H1 (cell line): ENCODE data around the gene NRM. TPM values are rescaled to one million over a fixed set of nuclear protein-coding genes. Genes with fewer than 3 reads are reported as not detected.

Source experiments
- CHD1 ChIP-seq: IDR thresholded peaks from 2 replicates; pipeline ENCODE4 v1.6.1; 2012; ENCODE audit warnings: low read depth, low read length, improper control_type of control experiment
- EP300 ChIP-seq, 2 experiments: IDR thresholded peaks; 1 replicate in 1 of 2; 2 replicates in 1 of 2; pipeline ENCODE4 v1.6.1; 2011 to 2012; ENCODE audit warnings: low read depth in 2 of 2, low read length in 2 of 2, mild to moderate bottlenecking in 2 of 2, borderline replicate concordance in 1 of 2, inconsistent platforms in 1 of 2, moderate library complexity in 1 of 2
- KDM4A ChIP-seq: IDR thresholded peaks from one replicate; pipeline ENCODE4 v1.7.1; 2012; ENCODE audit warnings: low read depth, mild to moderate bottlenecking, moderate library complexity, low read length, inconsistent platforms; ENCODE audit not compliant: severe bottlenecking
- POLR2A ChIP-seq, 2 experiments: IDR thresholded peaks; 1 replicate in 1 of 2; 2 replicates in 1 of 2; pipeline ENCODE4 v1.6.1; 2011; ENCODE audit warnings: low read depth in 2 of 2, low read length in 2 of 2, mild to moderate bottlenecking in 2 of 2; ENCODE audit errors: control extremely low read depth in 1 of 2
- RAD21 ChIP-seq, 2 experiments: IDR thresholded peaks in 1 of 2; conservative IDR thresholded peaks in 1 of 2; 2 replicates each; pipeline ENCODE4 v1.6.1; 2011; ENCODE audit warnings: low read depth in 2 of 2, low read length in 2 of 2, improper control_type of control experiment in 1 of 2, inconsistent platforms in 1 of 2, mild to moderate bottlenecking in 1 of 2, moderate library complexity in 1 of 2
- SIN3A ChIP-seq, 2 experiments: IDR thresholded peaks in 1 of 2; conservative IDR thresholded peaks in 1 of 2; 2 replicates each; pipeline ENCODE4 v1.6.1; 2011 to 2012; ENCODE audit warnings: low read length in 2 of 2, improper control_type of control experiment in 1 of 2, low read depth in 1 of 2, mild to moderate bottlenecking in 1 of 2
- TAF1 ChIP-seq: IDR thresholded peaks from 2 replicates; pipeline ENCODE4 v1.6.1; 2011; ENCODE audit warnings: mild to moderate bottlenecking, low read depth, low read length
- YY1 ChIP-seq: IDR thresholded peaks from 2 replicates; pipeline ENCODE4 v1.6.1; 2011; ENCODE audit warnings: low read depth, mild to moderate bottlenecking, low read length
- polyA plus RNA-seq, 7 experiments: library from polyadenylated mRNA; depleted of rRNA in 3 of 7; stranded (reverse) in 5 of 7; unstranded in 2 of 7; fragments of >200 nt in 5 of 7; fragments of 200-250 nt in 2 of 7; gene quantifications; 1 replicate in 5 of 7; 2 replicates in 1 of 7; 4 replicates in 1 of 7; pipeline versions ENCODE4 v1.2.1 to v1.2.3, GENCODE V29; 2011 to 2013; ENCODE audit warnings: missing spikeins in 2 of 7, mixed read lengths in 2 of 7
- total RNA-seq: library from RNA; stranded (reverse); fragmentation: NEBNext Ultra II Directional; extraction: Animal tissue kit (Norgen Biotek cat#: 25700); gene quantifications from 2 replicates; pipeline ENCODE4 v1.2.1, GENCODE V29; 2021

NRM gene
- total and polyA plus RNA-seq, 2 of the 8 experiments (the other 6 are each of a cell fraction or from before 2014, with no cell fraction given) = 27.3 to 50.4 TPM

DNA sequence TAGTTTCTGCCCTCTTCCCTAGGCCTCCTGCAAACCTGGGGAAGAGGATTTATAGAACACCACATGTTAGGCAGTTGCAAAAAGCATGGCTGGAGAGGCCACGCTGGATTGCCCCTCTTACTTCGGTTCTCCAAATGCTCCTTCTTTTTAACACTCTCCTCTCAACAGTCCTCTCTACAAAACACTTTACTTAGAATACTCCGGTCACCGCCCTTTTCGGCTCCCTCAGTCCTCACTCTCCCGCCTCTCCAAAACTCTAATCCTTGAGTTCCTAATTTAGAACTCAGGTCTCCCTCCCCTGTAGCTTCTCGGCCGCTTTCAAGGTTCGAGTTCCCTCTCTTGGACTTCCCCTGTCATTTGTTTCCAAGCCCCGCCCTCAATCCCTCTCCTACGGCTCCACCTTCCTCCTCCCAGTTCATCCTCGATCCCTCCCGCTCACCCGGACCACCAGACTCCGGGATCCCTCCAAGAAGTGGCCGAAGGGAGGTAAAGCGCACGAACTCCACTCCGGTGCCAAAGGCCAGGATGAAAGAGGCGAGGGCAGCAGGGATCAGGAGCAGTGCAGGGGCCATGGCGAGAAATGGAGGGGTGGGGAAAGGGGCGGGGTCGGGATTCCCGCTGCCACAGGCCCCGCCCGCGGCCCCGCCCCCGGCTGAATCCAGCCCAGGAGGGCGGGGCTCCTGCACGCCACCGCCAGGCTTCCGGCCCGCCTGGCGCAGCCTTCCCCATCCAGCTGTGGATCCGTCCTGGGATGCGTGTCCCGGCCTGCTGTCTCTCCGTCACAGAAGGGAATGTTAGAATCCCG lies at the start of gene NRM (continued):
- TF ChIP-seq TAF1 = peak; percentile 49; the same call in 1 of the 2 replicates
- peak; percentile 56; the same call in 1 of the 2 replicates for TF ChIP-seq YY1
- peak; percentile 66 for TF ChIP-seq KDM4A
- no peak for TF ChIP-seq CHD1
- peak in 1 of 2 experiments; percentile 41; a peak in 1 of 3 replicates for TF ChIP-seq POLR2A (IDR thresholded peaks at IDR 0.05; ENCODE audit: control extremely low read depth in 1 of 2, low read depth in 2 of 2, low read length in 2 of 2)
- no peak for TF ChIP-seq RAD21 (IDR thresholded peaks at IDR 0.05 in 1 of 2, conservative IDR thresholded peaks at IDR 0.05 in 1 of 2; ENCODE audit: low read depth in 2 of 2, low read length in 2 of 2)
- no peak for TF ChIP-seq EP300 (IDR thresholded peaks at IDR 0.05; ENCODE audit: borderline replicate concordance in 1 of 2, low read depth in 2 of 2, low read length in 2 of 2)
- TF ChIP-seq SIN3A (conservative IDR thresholded peaks at IDR 0.05 in 1 of 2, IDR thresholded peaks at IDR 0.05 in 1 of 2; ENCODE audit: low read depth in 1 of 2, low read length in 2 of 2) = peak in 1 of 2 experiments; percentile 94; a peak in 2 of 4 replicates
